K562 (cell line): ENCODE results near the gene EVX1. TPM values are rescaled to one million over a fixed set of nuclear protein-coding genes. Genes with fewer than 3 reads are reported as not detected.

Experiments
- ATAC-seq: fragments of 200-7000 bp; cut with Tn5 transposase; 3 replicates; pipeline ENCODE4 v1.9.1; 2020; ENCODE audit warnings: moderate library complexity
- BruUV-seq: library from RNA; stranded (reverse); fragments of 400-500 nt; replicated peaks from 2 replicates; lab custom pipeline; 2021; lab: Mats Ljungman, UMichigan
- CTCF ChIA-PET: fragments of 300-600 bp; formaldehyde crosslinking; extraction: SDS; loops from one replicate; lab custom pipeline; 2021; ENCODE audit warnings: low intra/inter-chr PET ratio; lab: Yijun Ruan, JAX
- POLR2A ChIA-PET: fragments of 300-600, 350-650 bp; sonication (Branson Sonifier 250); formaldehyde crosslinking; extraction: SDS; loops from one replicate; lab custom pipeline; 2021; ENCODE audit warnings: antibody characterized with exemption, inconsistent platforms; lab: Yijun Ruan, JAX
- DNase-seq, 4 experiments: peaks; one replicate each; pipeline versions ENCODE4 v3.0.0 to v3.0.0-alpha.2; 2011 to 2018; ENCODE audit warnings: low spot score in 3 of 4, mixed read lengths in 3 of 4; ENCODE audit errors: extremely low read depth in 1 of 4
- FAIRE-seq: peaks from 2 replicates; lab custom pipeline; 2011; peaks lifted over from hg19 to GRCh38; lab: Jason Lieb, UNC
- H2AFZ ChIP-seq: 2 replicates; pipeline ENCODE4 v1.6.0; 2011; ENCODE audit warnings: low read depth, low read length, control low read depth, inconsistent platforms
- H3K27ac ChIP-seq: fragments of 200-600 bp; 3 replicates; pipeline ENCODE4 v1.8.0; 2011; ENCODE audit warnings: low read depth, mild to moderate bottlenecking, control low read depth, inconsistent platforms, low read length, moderate library complexity, mixed read lengths; ENCODE audit errors: extremely low read depth
- H3K27me3 ChIP-seq, 2 experiments: fragments of 300-600 bp in 1 of 2; 2 replicates in 1 of 2; 3 replicates in 1 of 2; pipeline versions ENCODE4 v1.6.0 to v1.8.0; 2011; ENCODE audit warnings: inconsistent platforms in 2 of 2, low read length in 2 of 2, mild to moderate bottlenecking in 1 of 2, mixed read lengths in 1 of 2, moderate library complexity in 1 of 2; ENCODE audit not compliant: control insufficient read depth in 2 of 2, insufficient read depth in 2 of 2
- H3K36me3 ChIP-seq: fragments of 300-600 bp; 3 replicates; pipeline ENCODE4 v1.8.0; 2011; ENCODE audit warnings: mild to moderate bottlenecking, low read length, inconsistent platforms; ENCODE audit not compliant: control insufficient read depth, insufficient read depth
- H3K4me1 ChIP-seq, 2 experiments: fragments of 200-600 bp in 1 of 2; replicated peaks in 1 of 2; 2 replicates in 1 of 2; 3 replicates in 1 of 2; pipeline versions ENCODE4 v1.5.1 to v1.8.0; 2011; ENCODE audit warnings: inconsistent platforms in 2 of 2, low read length in 2 of 2, mild to moderate bottlenecking in 1 of 2, mixed read lengths in 1 of 2, moderate library complexity in 1 of 2; ENCODE audit not compliant: control insufficient read depth in 2 of 2, insufficient read depth in 2 of 2
- H3K4me2 ChIP-seq: 2 replicates; pipeline ENCODE4 v1.6.1; 2011; ENCODE audit warnings: low read length, control low read depth, inconsistent platforms, mixed read lengths; ENCODE audit not compliant: insufficient read depth
- H3K4me3 ChIP-seq: fragments of 200-600 bp; sonication (generic), shearing (Covaris generic); 2 replicates; pipeline ENCODE4 v1.5.1; 2016; ENCODE audit warnings: control low read depth, inconsistent platforms
- H3K79me2 ChIP-seq: fragments of 200-600 bp; 3 replicates; pipeline ENCODE4 v1.8.0; 2011; ENCODE audit warnings: low read length, inconsistent platforms; ENCODE audit not compliant: control insufficient read depth, insufficient read depth
- H3K9ac ChIP-seq, 2 experiments: 2 replicates each; pipeline versions ENCODE4 v1.6.0 to v1.6.1; 2011; ENCODE audit warnings: low read depth in 2 of 2, low read length in 2 of 2, control low read depth in 1 of 2, inconsistent platforms in 1 of 2, mild to moderate bottlenecking in 1 of 2, mixed read lengths in 1 of 2; ENCODE audit not compliant: insufficient read depth in 1 of 2
- H3K9me1 ChIP-seq: one replicate; pipeline ENCODE4 v1.6.0; 2011; ENCODE audit warnings: inconsistent platforms, mild to moderate bottlenecking, low read length, moderate library complexity; ENCODE audit not compliant: control insufficient read depth, insufficient read depth
- H3K9me3 ChIP-seq: replicated peaks from 2 replicates; pipeline ENCODE4 v1.5.1; 2011; ENCODE audit warnings: low read depth, low read length, inconsistent platforms; ENCODE audit not compliant: control insufficient read depth, insufficient read depth
- H4K20me1 ChIP-seq: replicated peaks from 2 replicates; pipeline ENCODE4 v1.6.1; 2011; ENCODE audit warnings: low read length, inconsistent platforms, mixed read lengths; ENCODE audit not compliant: control insufficient read depth, insufficient read depth
- ATF2 ChIP-seq: sonication (generic); formaldehyde crosslinking; IDR thresholded peaks from 2 replicates; pipeline ENCODE4 v1.8.1; 2022; ENCODE audit warnings: missing genetic modification reagents
- CBFA2T2 ChIP-seq: fragments of 450-650 bp; conservative IDR thresholded peaks from 2 replicates; pipeline ENCODE4 v1.6.1; 2017; ENCODE audit warnings: mild to moderate bottlenecking
- ELF4 ChIP-seq: fragments of 450-650 bp; formaldehyde crosslinking; IDR thresholded peaks from 2 replicates; pipeline ENCODE4 v1.4.0; 2022; ENCODE audit warnings: missing genetic modification characterization
- KDM4B ChIP-seq, 2 experiments: fragments of 450-650 bp in 1 of 2; sonication (generic) in 1 of 2; IDR thresholded peaks; 2 replicates each; pipeline ENCODE4 v1.6.1; 2016 to 2017; ENCODE audit warnings: borderline replicate concordance in 2 of 2, antibody characterized with exemption in 1 of 2, low read depth in 1 of 2, mild to moderate bottlenecking in 1 of 2
- PHF20 ChIP-seq: fragments of 450-650 bp; IDR thresholded peaks from 2 replicates; pipeline ENCODE4 v1.6.1; 2018; ENCODE audit not compliant: partially characterized antibody
- RB1 ChIP-seq: fragments of 450-650 bp; IDR thresholded peaks from 2 replicates; pipeline ENCODE4 v1.6.1; 2017; ENCODE audit warnings: low read depth, mild to moderate bottlenecking
- RFX7 ChIP-seq: fragments of 250-450 bp; sonication (Bioruptor Pico); IDR thresholded peaks from 2 replicates; pipeline ENCODE4 v1.5.1; 2021; ENCODE audit warnings: mild to moderate bottlenecking
- ZBTB17 ChIP-seq: fragments of 450-650 bp; formaldehyde crosslinking; IDR thresholded peaks from 2 replicates; pipeline ENCODE4 v1.4.0; 2020; ENCODE audit warnings: mild to moderate bottlenecking
- ZKSCAN3 ChIP-seq: fragments of 250-450 bp; sonication (Bioruptor Pico); IDR thresholded peaks from 2 replicates; pipeline ENCODE4 v1.4.0; 2020
- ZNF121 ChIP-seq: sonication (generic); formaldehyde crosslinking; conservative IDR thresholded peaks from 2 replicates; pipeline ENCODE4 v1.8.0; 2022; ENCODE audit warnings: missing genetic modification reagents
- ZNF507 ChIP-seq: conservative IDR thresholded peaks from 2 replicates; pipeline ENCODE4 v1.6.1; 2017; ENCODE audit warnings: missing genetic modification characterization, missing compliant biosample characterization
- WGBS: fragments of 100-300 bp; shearing (Covaris generic); methylation state at CpG from one replicate; pipeline ENCODE4 v1.1.6; 2016; ENCODE audit warnings: low coverage, mixed read lengths; ENCODE audit not compliant: insufficient coverage; ENCODE audit errors: missing lambda C conversion rate; 5-methylcytosine and 5-hydroxymethylcytosine counted together
- in situ Hi-C: fragments of 300-500 bp; cut with MboI; formaldehyde crosslinking; loops from 4 replicates; pipeline ENCODE4 v1.15.0; 2018; ENCODE audit warnings: inconsistent platforms, mixed read lengths
- intact Hi-C: fragments of 100-400 bp; cut with micrococcal nuclease; formaldehyde crosslinking; loops from 2 replicates; pipeline ENCODE4 v1.14.2; 2022
- polyA plus RNA-seq, 8 experiments: library from polyadenylated mRNA; depleted of rRNA in 4 of 8; stranded (reverse) in 5 of 8; unstranded in 3 of 8; fragments of >200 nt; fragmentation: Nextera tagmentation in 2 of 8; fragmentation: Illumina TruSeq in 1 of 8; extraction: Ambion mirVana in 2 of 8; extraction: Trizol in 1 of 8; gene quantifications; 2 replicates each; pipeline versions ENCODE4 v1.2.1 to v1.2.3, GENCODE V29; 2011 to 2014; ENCODE audit warnings: inconsistent platforms in 1 of 8, missing spikeins in 1 of 8
- total RNA-seq, 7 experiments: library from RNA; depleted of rRNA in 6 of 7; stranded (reverse); fragments of >200 nt in 6 of 7; fragmentation: Illumina TruSeq in 2 of 7; extraction: Trizol in 2 of 7; gene quantifications; 2 replicates each; pipeline versions ENCODE4 v1.2.1 to v1.2.3, GENCODE V29; 2011 to 2021; ENCODE audit warnings: low replicate concordance in 1 of 7

EVX1 gene
- total and polyA plus RNA-seq, 9 of the 15 experiments (the other 6 are each of a cell fraction or from before 2014, with no cell fraction given), result not detected

- TF ChIP-seq RFX7, result no peak
- no peak for TF ChIP-seq CBFA2T2
- TF ChIP-seq ZKSCAN3 (CRISPR knock-in tag), result no peak
- TF ChIP-seq RB1, result no peak
- no peak for TF ChIP-seq ZNF121 (CRISPR knock-in tag)
- no peak for TF ChIP-seq ELF4 (CRISPR knock-in tag)
- no peak for TF ChIP-seq ZNF507 (tag)
- WGBS, result 0% methylated on average over 1 of the region's 1 CpG
- intact Hi-C loops (no loop called here), in situ Hi-C loops (no loop called here)
- Histone ChIP-seq H3K27ac (no peak overlapping the region), H3K4me3 (no peak overlapping the region), H3K4me2 (no peak overlapping the region), H3K9me3 (no peaks in the 10 kb centered on the region), H3K4me1 (peaks cover 0 to 15% of the 10 kb centered on the region in 2 experiments; a peak in 2 of 5 replicates), H3K9me1 (no peaks in the 10 kb centered on the region), H3K9ac (no peak overlapping the region), H2AFZ (no peak overlapping the region), H3K79me2 (no peaks in the 10 kb centered on the region), H4K20me1 (peaks cover 14% of the 10 kb centered on the region; the same call in 1 of the 2 replicates), H3K36me3 (no peaks in the 10 kb centered on the region), H3K27me3 (peaks cover 54 to 84% of the 10 kb centered on the region in 2 experiments)
- ChIA-PET CTCF (no interaction called here), POLR2A (interaction anchor here (0.6 kb wide), 1 partner anchor 126 kb away, joined by 3 read pairs; no protein-coding TSS in a partner anchor)
- no peak for ATAC-seq
- BruUV-seq, result no TSS peak
- DNase-seq, result no peak
- peak; percentile 23 for FAIRE-seq
Measured at GRCh38 chr7:27237735-27238334, 4.8 kb upstream of the EVX1 start.

GRCh38 chr7:27238979-27239386, 3.6 kb upstream of the EVX1 start:
- in situ Hi-C loops (no loop called here), intact Hi-C loops (no loop called here)
- CTCF ChIA-PET, result no interaction called here

More at GRCh38 chr7:27238979-27239386, 3.6 kb upstream of the EVX1 start:
- H4K20me1 ChIP-seq, result peaks cover 14% of the 10 kb centered on the region; the same call in 1 of the 2 replicates
- no peaks in the 10 kb centered on the region for H3K79me2 ChIP-seq
- WGBS, result 10% methylated on average over 14 of the region's 15 CpGs
- TF ChIP-seq PHF20 (no peak), KDM4B (IDR thresholded peaks at IDR 0.05; ENCODE audit: borderline replicate concordance in 2 of 2, low read depth in 1 of 2) (no peak), ATF2 (CRISPR knock-in tag) (no peak), ZBTB17 (CRISPR knock-in tag) (no peak)
- FAIRE-seq, result no peak
- H3K4me2 ChIP-seq, result no peak overlapping the region
- no peaks in the 10 kb centered on the region for H3K9me3 ChIP-seq
- H3K4me3 ChIP-seq, result no peak overlapping the region
- POLR2A ChIA-PET, result no interaction called here
- no peak overlapping the region for H3K27ac ChIP-seq
- peaks cover 0 to 21% of the 10 kb centered on the region in 2 experiments; a peak in 2 of 5 replicates for H3K4me1 ChIP-seq
- peaks cover 2% of the 10 kb centered on the region for H3K9me1 ChIP-seq
- no peak for ATAC-seq
- H3K9ac ChIP-seq, result no peak overlapping the region
- no peaks in the 10 kb centered on the region for H3K36me3 ChIP-seq
- BruUV-seq, result no TSS peak
- DNase-seq, result no peak
- H3K27me3 ChIP-seq, result peaks cover 63 to 93% of the 10 kb centered on the region in 2 experiments
- no peak overlapping the region for H2AFZ ChIP-seq
